Spleen (tissue), 7 donors: ENCODE data around the gene EPHB1.

Experiments
- CTCF ChIP-seq, 11 experiments: fragments of 200-600 bp in 7 of 11; fragments of 450-650 bp in 4 of 11; sonication (generic) in 4 of 11; IDR thresholded peaks in 8 of 11; conservative IDR thresholded peaks in 3 of 11; 1 replicate in 7 of 11; 2 replicates in 4 of 11; pipeline versions ENCODE4 v1.4.0 to v1.8.0; 2016 to 2021; ENCODE audit warnings: antibody characterized with exemption in 11 of 11, inconsistent platforms in 4 of 11, mild to moderate bottlenecking in 1 of 11
- POLR2A ChIP-seq, 3 donors: fragments of 450-650 bp; IDR thresholded peaks; one replicate each; pipeline ENCODE4 v1.5.1; 2017; ENCODE audit warnings: antibody characterized with exemption in 3 of 3, mild to moderate bottlenecking in 1 of 3
- POLR2AphosphoS5 ChIP-seq, 3 donors: sonication (generic); formaldehyde crosslinking; IDR thresholded peaks; one replicate each; pipeline ENCODE4 v1.5.1; 2017; ENCODE audit warnings: antibody characterized with exemption in 3 of 3
- donor health status: DM: no; HTN: no; CAD: no; lungs with moderate emphysema.
- donor health status: DM: no; HTN: no; CAD: no.
- donor health status: DM: no; HTN: no; CAD: no.

- TF ChIP-seq CTCF (IDR thresholded peaks at IDR 0.05 in 8 of 11, conservative IDR thresholded peaks at IDR 0.05 in 3 of 11) (no peak), POLR2A (IDR thresholded peaks at IDR 0.05) (no peak), POLR2AphosphoS5 (IDR thresholded peaks at IDR 0.05) (no peak)
These were observed 115.0 kb downstream of the EPHB1 start for GRCh38 chr3:134910026-134910425.
